HG02798 (cell line): ENCODE measurements around the gene SLFN13.
"Not testable (repeated sequence)": the region's sequence is repeated elsewhere in the genome, so short reads cannot be mapped to it uniquely, and the experiment has no call there.

Experiments
- ATAC-seq: cut with Tn5 transposase; IDR thresholded peaks from one replicate; pipeline ENCODE4 v1.9.1; 2021; ENCODE audit warnings: mild to moderate bottlenecking; ENCODE audit not compliant: unreplicated experiment, poor library complexity

The SLFN13 gene

GRCh38 chr17:35433075-35433894 is 15.3 kb downstream of the SLFN13 start:
- ATAC-seq, result peak; percentile 53

GRCh38 chr17:35432176-35433074 is 16.1 kb downstream of the SLFN13 start, which contains the start of gene SLFN12:
Gene SLFN12, minus strand, starts transcription at chr17:35432500. Its CDS starts 9,472 bp downstream, at chr17:35423028.
- peak; percentile 88 for ATAC-seq

GRCh38 chr17:35429702-35430101 is 18.9 kb downstream of the SLFN13 start:
- ATAC-seq, result no peak

GRCh38 chr17:35428229-35428628 is 20.3 kb downstream of the SLFN13 start:
- ATAC-seq, result no peak

- ATAC-seq, result no peak
These were observed 24.8 kb downstream of the SLFN13 start for GRCh38 chr17:35423761-35424160.

GRCh38 chr17:35421069-35421468 is 27.5 kb downstream of the SLFN13 start:
- not testable (repeated sequence) for ATAC-seq

- no peak for ATAC-seq
These were observed 31.9 kb downstream of the SLFN13 start for GRCh38 chr17:35416659-35417058.

- not testable (repeated sequence) for ATAC-seq
These were observed 33.9 kb downstream of the SLFN13 start for GRCh38 chr17:35414707-35415106.

GRCh38 chr17:35414247-35414646 is 34.3 kb downstream of the SLFN13 start:
- ATAC-seq, result no peak

- no peak for ATAC-seq
These were observed 41.0 kb downstream of the SLFN13 start for GRCh38 chr17:35407531-35407930.

- ATAC-seq, result no peak
These were observed 42.0 kb downstream of the SLFN13 start for GRCh38 chr17:35406568-35406967.

- no peak for ATAC-seq
These were observed 44.2 kb downstream of the SLFN13 start for GRCh38 chr17:35404360-35404759.

GRCh38 chr17:35393783-35394182 is 54.8 kb downstream of the SLFN13 start:
- ATAC-seq, result not testable (repeated sequence)

GRCh38 chr17:35390663-35391062 is 57.9 kb downstream of the SLFN13 start:
- ATAC-seq, result no peak

GRCh38 chr17:35390156-35390555 is 58.4 kb downstream of the SLFN13 start:
- ATAC-seq, result no peak

- ATAC-seq, result no peak
These were observed 61.1 kb downstream of the SLFN13 start for GRCh38 chr17:35387496-35387895.
